Activated CD4-positive, alpha-beta T cell treated with anti-CD3 and anti-CD28 coated beads for 36 hours (primary cell): ENCODE measurements around the gene XIAP. TPM values are rescaled to one million over a fixed set of nuclear protein-coding genes. Genes with fewer than 3 reads are reported as not detected.
"Not testable (repeated sequence)": the region's sequence is repeated elsewhere in the genome, so short reads cannot be mapped to it uniquely, and the experiment has no call there.

Experiments
- ATAC-seq: fragments of 200-7000 bp; cut with Tn5 transposase; one replicate; pipeline ENCODE4 v1.10.0; 2021; ENCODE audit warnings: mild to moderate bottlenecking, moderate library complexity
- CTCF ChIA-PET: fragments of 350-600 bp; sonication (Branson Sonifier 250); formaldehyde crosslinking; loops from one replicate; lab custom pipeline; 2021; ENCODE audit warnings: antibody characterized with exemption; lab: Charles Lee
- POLR2A ChIA-PET: fragments of 350-600 bp; sonication (Branson Sonifier 250); formaldehyde crosslinking; loops from one replicate; lab custom pipeline; 2021; ENCODE audit warnings: antibody characterized with exemption, inconsistent platforms; lab: Charles Lee
- DNase-seq: peaks from one replicate; pipeline ENCODE4 v3.0.0-alpha.2; 2020
- H3K27ac Mint-ChIP-seq: one replicate; pipeline ENCODE4 v1.8.0; 2021; ENCODE audit warnings: mixed read lengths
- H3K27me3 Mint-ChIP-seq: one replicate; pipeline ENCODE4 v1.8.0; 2021; ENCODE audit warnings: mixed read lengths
- H3K36me3 Mint-ChIP-seq: one replicate; pipeline ENCODE4 v1.8.0; 2021; ENCODE audit warnings: low read depth, mixed read lengths
- H3K4me1 Mint-ChIP-seq: one replicate; pipeline ENCODE4 v1.8.0; 2021; ENCODE audit warnings: mixed read lengths
- H3K4me3 Mint-ChIP-seq: one replicate; pipeline ENCODE4 v1.8.0; 2021; ENCODE audit warnings: mild to moderate bottlenecking, moderate library complexity, mixed read lengths
- H3K9me3 Mint-ChIP-seq: one replicate; pipeline ENCODE4 v1.8.0; 2021; ENCODE audit warnings: low read depth, mixed read lengths
- intact Hi-C, 2 experiments: fragments of 100-400 bp; cut with DNase I in 1 of 2; cut with micrococcal nuclease in 1 of 2; formaldehyde crosslinking; loops; one replicate each; pipeline versions ENCODE4 v1.14.2 to v1.15.1; 2022 to 2024; cut with DNase I, micrococcal nuclease
- total RNA-seq, 2 experiments: library from RNA; stranded (reverse); gene quantifications; one replicate each; pipeline ENCODE4 v1.2.3, GENCODE V29; 2021

XIAP gene
- 10 to 100 TPM; 22.8 to 27.7 TPM for total RNA-seq

DNA sequence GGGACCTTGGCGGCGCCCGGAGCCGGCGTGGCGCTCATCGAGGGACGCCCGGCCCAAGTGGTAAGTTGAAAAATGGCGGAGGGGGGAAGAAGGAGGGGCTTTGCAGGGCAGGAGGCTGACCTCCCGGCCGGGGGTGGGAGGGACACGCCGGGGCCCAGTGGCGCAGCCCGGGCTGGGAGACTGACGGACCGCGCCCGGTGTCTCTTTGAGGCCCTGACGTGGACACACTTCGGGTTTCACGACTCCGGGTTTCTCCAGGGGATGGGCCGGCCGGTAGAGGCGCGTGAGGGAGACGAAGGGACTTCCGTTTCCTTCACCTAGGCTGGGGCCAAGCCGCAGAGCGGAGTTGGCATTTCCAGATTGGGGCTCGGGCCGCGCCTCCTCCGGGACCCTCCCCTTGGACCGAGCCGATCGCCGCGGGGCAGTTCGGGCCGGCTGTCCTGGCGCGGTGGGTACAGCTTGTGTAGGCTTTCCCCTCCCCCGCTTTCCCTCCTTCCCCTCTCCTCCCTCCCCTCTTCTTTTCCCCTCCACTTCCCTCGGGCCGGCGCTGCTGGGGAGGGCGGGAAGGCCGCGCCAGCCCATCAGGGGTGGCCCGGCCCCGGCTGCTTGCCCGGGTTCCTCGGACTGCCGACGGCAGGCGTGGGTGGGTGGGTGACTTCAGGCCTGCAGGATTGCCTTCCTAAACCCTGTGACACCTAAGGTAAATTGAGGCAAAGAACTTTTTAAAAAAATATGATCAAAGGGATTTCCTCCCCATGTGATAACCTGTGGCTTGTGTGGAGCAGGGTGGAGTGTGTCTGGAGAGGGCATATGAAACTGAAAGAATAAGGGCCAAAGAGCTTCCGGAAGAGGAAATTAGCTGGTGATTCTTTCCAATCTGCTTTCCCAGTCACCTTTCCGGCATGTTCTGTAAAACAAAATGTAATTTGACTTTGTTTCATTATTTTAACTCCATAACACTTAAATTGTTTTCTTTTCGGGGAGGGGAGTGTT, at the start of gene XIAP:
TSS of gene XIAP (plus strand) at position 208 of the 993 bp plus-strand sequence. CDS start 25,610 bp downstream, outside the sequence.
- ChIA-PET POLR2A (interaction anchor here (0.7 to 1.3 kb wide), 2 partner anchors 9 to 27 kb away, joined by 3 to 5 read pairs; no protein-coding TSS in a partner anchor), CTCF (interaction anchor here (0.6 to 1.1 kb wide), 2 partner anchors 10 to 12 kb away, joined by 3 read pairs; no protein-coding TSS in a partner anchor)
- Mint-ChIP-seq H3K4me3 (peak within 1 kb of the TSS; percentile 83), H3K9me3 (no peaks in the 10 kb centered on the region), H3K27me3 (no peaks in the 10 kb centered on the region), H3K36me3 (peaks cover 5% of the 10 kb centered on the region), H3K27ac (peak within 1 kb of the TSS; percentile 88), H3K4me1 (peaks cover 11% of the 10 kb centered on the region)
- intact Hi-C loops = loop anchor here in 1 of 2 experiments (1.0 kb wide), 2 partner anchors 19 to 100 kb away; no protein-coding TSS in a partner anchor
- DNase-seq (peak; percentile 79), ATAC-seq (peak; percentile 86)

GRCh38 chrX:123814343-123814742, 45.5 kb upstream of the XIAP start:
- Mint-ChIP-seq H3K9me3 (no peaks in the 10 kb centered on the region), H3K4me3 (no peak overlapping the region), H3K27ac (no peak overlapping the region), H3K27me3 (no peaks in the 10 kb centered on the region), H3K36me3 (no peaks in the 10 kb centered on the region), H3K4me1 (no peaks in the 10 kb centered on the region)
- ATAC-seq (no peak), DNase-seq (no peak)
- ChIA-PET POLR2A (no interaction called here), CTCF (no interaction called here)
- intact Hi-C loops = no loop called here

DNA sequence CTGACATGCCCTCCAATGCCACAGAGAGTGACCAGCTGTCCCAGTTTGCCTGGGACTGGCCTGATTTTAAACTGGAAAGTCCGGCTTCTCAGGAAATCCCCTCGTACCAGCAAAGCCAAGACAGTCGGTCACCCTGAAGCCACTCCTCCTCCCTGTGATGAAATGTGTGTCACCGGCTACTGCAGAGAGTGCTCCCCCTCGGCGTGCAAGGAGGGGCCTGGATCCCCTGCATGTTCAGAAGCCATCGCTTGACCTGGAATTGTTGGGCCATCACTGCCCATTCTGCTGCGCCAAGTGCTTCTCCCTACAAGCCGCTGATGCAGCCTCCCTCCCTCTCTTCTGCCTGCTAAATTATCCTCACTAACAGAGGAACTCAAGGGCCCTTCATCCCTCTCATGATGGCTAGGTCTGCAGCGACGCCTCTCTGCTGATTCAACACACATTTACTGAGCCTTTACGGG, 44.9 kb upstream of the XIAP start:
- intact Hi-C loops, H3K4me1 Mint-ChIP-seq, H3K27me3 Mint-ChIP-seq, POLR2A ChIA-PET, H3K36me3 Mint-ChIP-seq, H3K9me3 Mint-ChIP-seq, DNase-seq, ATAC-seq, CTCF ChIA-PET, H3K4me3 Mint-ChIP-seq, H3K27ac Mint-ChIP-seq: not testable (repeated sequence)

GRCh38 chrX:123817288-123817894, 42.5 kb upstream of the XIAP start:
- H3K4me1 Mint-ChIP-seq = no peaks in the 10 kb centered on the region
- no peaks in the 10 kb centered on the region for H3K27me3 Mint-ChIP-seq
- intact Hi-C loops = no loop called here
- DNase-seq = no peak
- no peak for ATAC-seq
- no peaks in the 10 kb centered on the region for H3K36me3 Mint-ChIP-seq
- CTCF ChIA-PET = no interaction called here
- H3K4me3 Mint-ChIP-seq = no peak overlapping the region
- POLR2A ChIA-PET = no interaction called here
- no peak overlapping the region for H3K27ac Mint-ChIP-seq
- no peaks in the 10 kb centered on the region for H3K9me3 Mint-ChIP-seq

GRCh38 chrX:123818243-123818642, 41.6 kb upstream of the XIAP start:
- Mint-ChIP-seq H3K9me3 (no peaks in the 10 kb centered on the region), H3K4me3 (no peak overlapping the region), H3K4me1 (no peaks in the 10 kb centered on the region), H3K27ac (no peak overlapping the region), H3K27me3 (no peaks in the 10 kb centered on the region), H3K36me3 (no peaks in the 10 kb centered on the region)
- no peak for DNase-seq
- intact Hi-C loops = no loop called here
- no peak for ATAC-seq
- CTCF ChIA-PET = no interaction called here
- POLR2A ChIA-PET = no interaction called here

DNA sequence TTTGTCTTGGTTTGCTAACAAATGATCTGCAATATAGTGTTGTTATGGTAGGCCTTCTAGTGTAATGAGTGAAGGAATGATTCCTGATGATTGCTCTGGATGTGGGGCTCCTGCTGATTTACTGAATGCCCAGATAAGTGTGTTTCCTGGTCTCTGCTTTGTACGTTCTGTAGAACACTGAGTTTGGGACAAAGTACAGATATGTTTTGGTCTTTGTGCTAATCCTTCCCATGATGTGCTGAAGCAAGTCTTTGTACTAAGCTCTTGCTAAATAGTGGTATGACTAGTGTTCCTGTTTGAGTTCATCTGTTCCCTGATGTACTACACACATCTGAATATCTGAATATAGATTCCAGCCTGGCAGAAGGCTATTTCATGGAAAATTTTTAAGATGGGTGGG, 36.9 kb upstream of the XIAP start:
- H3K4me3 Mint-ChIP-seq = no peak overlapping the region

GRCh38 chrX:123830309-123830708, 29.5 kb upstream of the XIAP start:
- peaks cover 6% of the 10 kb centered on the region for H3K27me3 Mint-ChIP-seq
- no peaks in the 10 kb centered on the region for H3K36me3 Mint-ChIP-seq
- no peak overlapping the region for H3K4me3 Mint-ChIP-seq
- H3K9me3 Mint-ChIP-seq = no peaks in the 10 kb centered on the region
- DNase-seq (peak; percentile 61), ATAC-seq (peak; percentile 85)
- H3K4me1 Mint-ChIP-seq = peaks cover 5% of the 10 kb centered on the region
- ChIA-PET CTCF (interaction anchor here (0.6 to 1.4 kb wide), 2 partner anchors 154 to 188 kb away, joined by 4 read pairs; no protein-coding TSS in a partner anchor), POLR2A (interaction anchor here (0.6 kb wide), 1 partner anchor 40 kb away, joined by 3 read pairs; no protein-coding TSS in a partner anchor)
- intact Hi-C loops = loop anchor here in 1 of 2 experiments (5.0 kb wide), 1 partner anchor 132 kb away; the partner anchor contains the start of gene STAG2
- H3K27ac Mint-ChIP-seq = no peak overlapping the region

More for the DNA sequence above, 36.9 kb upstream of the XIAP start:
- no peak for DNase-seq
- no peaks in the 10 kb centered on the region for H3K4me1 Mint-ChIP-seq
- no peaks in the 10 kb centered on the region for H3K36me3 Mint-ChIP-seq
- no peak for ATAC-seq
- H3K27ac Mint-ChIP-seq = no peak overlapping the region
- CTCF ChIA-PET = interaction anchor here (0.6 to 1.1 kb wide), 2 partner anchors 11 to 45 kb away, joined by 3 read pairs; no protein-coding TSS in a partner anchor
- intact Hi-C loops = no loop called here
- no peaks in the 10 kb centered on the region for H3K9me3 Mint-ChIP-seq
- no peaks in the 10 kb centered on the region for H3K27me3 Mint-ChIP-seq
- POLR2A ChIA-PET = no interaction called here

GRCh38 chrX:123833387-123833786, 26.5 kb upstream of the XIAP start:
- H3K27me3 Mint-ChIP-seq = peaks cover 6% of the 10 kb centered on the region
- H3K4me3 Mint-ChIP-seq = no peak overlapping the region

GRCh38 chrX:123834116-123834515, 25.7 kb upstream of the XIAP start:
- H3K4me3 Mint-ChIP-seq = no peak overlapping the region
- intact Hi-C loops = loop anchor here in 1 of 2 experiments (5.0 kb wide), 1 partner anchor 128 kb away; the partner anchor contains the start of gene STAG2
- no peak for DNase-seq
- ATAC-seq = no peak
- ChIA-PET CTCF (interaction anchor here (0.6 to 2.1 kb wide), 17 partner anchors 11 to 377 kb away, joined by 3 to 12 read pairs (median 3); no protein-coding TSS in a partner anchor), POLR2A (no interaction called here)
- H3K4me1 Mint-ChIP-seq = peaks cover 9% of the 10 kb centered on the region
- peaks cover 6% of the 10 kb centered on the region for H3K27me3 Mint-ChIP-seq
- H3K27ac Mint-ChIP-seq = no peak overlapping the region
- H3K9me3 Mint-ChIP-seq = no peaks in the 10 kb centered on the region
- no peaks in the 10 kb centered on the region for H3K36me3 Mint-ChIP-seq

More at GRCh38 chrX:123833387-123833786, 26.5 kb upstream of the XIAP start:
- ATAC-seq (peak; percentile 62), DNase-seq (peak; percentile 72)
- CTCF ChIA-PET = interaction anchor here (0.6 to 2.1 kb wide), 25 partner anchors 9 to 894 kb away, joined by 3 to 12 read pairs (median 4); no protein-coding TSS in a partner anchor
- peaks cover 9% of the 10 kb centered on the region for H3K4me1 Mint-ChIP-seq
- intact Hi-C loops = loop anchor here (1.0 to 5.0 kb wide), 3 partner anchors 45 to 129 kb away; partner anchors contain the start of gene STAG2 (in 1 of the 2)
- H3K36me3 Mint-ChIP-seq = no peaks in the 10 kb centered on the region
- POLR2A ChIA-PET = interaction anchor here (0.6 to 0.7 kb wide), 2 partner anchors 27 to 87 kb away, joined by 3 read pairs; no protein-coding TSS in a partner anchor
- H3K9me3 Mint-ChIP-seq = no peaks in the 10 kb centered on the region
- no peak overlapping the region for H3K27ac Mint-ChIP-seq

GRCh38 chrX:123835661-123836371, 24.0 kb upstream of the XIAP start:
- peak; percentile 62 for DNase-seq
- CTCF ChIA-PET = interaction anchor here (0.6 to 1.7 kb wide), 3 partner anchors 12 to 174 kb away, joined by 3 to 5 read pairs (median 3); no protein-coding TSS in a partner anchor
- Mint-ChIP-seq H3K4me3 (no peak overlapping the region), H3K36me3 (no peaks in the 10 kb centered on the region), H3K27ac (no peak overlapping the region), H3K4me1 (peaks cover 4% of the 10 kb centered on the region), H3K27me3 (peaks cover 6% of the 10 kb centered on the region), H3K9me3 (no peaks in the 10 kb centered on the region)
- ATAC-seq = peak; percentile 93
- POLR2A ChIA-PET = interaction anchor here (0.5 to 0.9 kb wide), 4 partner anchors 26 to 213 kb away, joined by 3 to 5 read pairs (median 3); no protein-coding TSS in a partner anchor
- intact Hi-C loops = loop anchor here in 1 of 2 experiments (1.0 kb wide), 3 partner anchors 18 to 228 kb away; no protein-coding TSS in a partner anchor
